MM.1S (cell line): Measurements from ENCODE around the gene ADAM19.

Experiments
- DNase-seq: peaks from one replicate; pipeline ENCODE4 v3.0.0-alpha.2; 2015
- H2AFZ ChIP-seq: fragments of 300-600 bp; sonication (generic); 2 replicates; pipeline ENCODE4 v1.6.0; 2016; ENCODE audit warnings: antibody characterized with exemption, low read length
- H3F3A ChIP-seq: fragments of 300-600 bp; sonication (generic); 2 replicates; pipeline ENCODE4 v1.6.1; 2016; ENCODE audit warnings: mild to moderate bottlenecking, antibody characterized with exemption, low read length, moderate library complexity, mixed read lengths; ENCODE audit not compliant: insufficient read depth
- H3K27ac ChIP-seq: fragments of 300-600 bp; sonication (generic); 2 replicates; pipeline ENCODE4 v1.5.1; 2016; ENCODE audit warnings: mild to moderate bottlenecking, low read length
- H3K27me3 ChIP-seq: fragments of 300-600 bp; sonication (generic); replicated peaks from 2 replicates; pipeline ENCODE4 v1.6.0; 2016; ENCODE audit warnings: low read length; ENCODE audit not compliant: insufficient read depth
- H3K36me3 ChIP-seq: fragments of 300-600 bp; sonication (generic); replicated peaks from 2 replicates; pipeline ENCODE4 v1.6.1; 2016; ENCODE audit warnings: mild to moderate bottlenecking, low read length, mixed read lengths; ENCODE audit not compliant: insufficient read depth
- H3K4me1 ChIP-seq: fragments of 300-600 bp; sonication (generic); 2 replicates; pipeline ENCODE4 v1.6.1; 2016; ENCODE audit warnings: low read length, mixed read lengths
- H3K4me2 ChIP-seq: fragments of 300-600 bp; sonication (generic); 2 replicates; pipeline ENCODE4 v1.6.0; 2016; ENCODE audit warnings: low read depth, low read length
- H3K4me3 ChIP-seq: fragments of 300-600 bp; sonication (generic); 2 replicates; pipeline ENCODE4 v1.5.1; 2016; ENCODE audit warnings: low read length, mixed read lengths
- H3K79me2 ChIP-seq: fragments of 300-600 bp; sonication (generic); 2 replicates; pipeline ENCODE4 v1.6.1; 2016; ENCODE audit warnings: mixed run types, low read length, mixed read lengths
- H3K9ac ChIP-seq: fragments of 300-600 bp; sonication (generic); 2 replicates; pipeline ENCODE4 v1.6.1; 2016; ENCODE audit warnings: low read length, mixed read lengths
- H3K9me2 ChIP-seq: fragments of 300-600 bp; sonication (generic); replicated peaks from 2 replicates; pipeline ENCODE4 v1.6.1; 2016; ENCODE audit warnings: mild to moderate bottlenecking, low read length, mixed read lengths; ENCODE audit not compliant: insufficient read depth
- H3K9me3 ChIP-seq: fragments of 300-600 bp; sonication (generic); replicated peaks from 2 replicates; pipeline ENCODE4 v1.6.1; 2016; ENCODE audit warnings: mild to moderate bottlenecking, low read length, mixed read lengths; ENCODE audit not compliant: insufficient read depth
- H4K20me1 ChIP-seq: fragments of 300-600 bp; sonication (generic); 2 replicates; pipeline ENCODE4 v1.6.1; 2016; ENCODE audit warnings: mild to moderate bottlenecking, low read length, moderate library complexity, mixed read lengths; ENCODE audit not compliant: insufficient read depth
- CTCF ChIP-seq: fragments of 300-600 bp; sonication (generic); IDR thresholded peaks from 2 replicates; pipeline ENCODE4 v1.5.1; 2016; ENCODE audit warnings: antibody characterized with exemption, low read length, mixed read lengths
- EZH2 ChIP-seq: fragments of 300-600 bp; sonication (generic); optimal IDR thresholded peaks from 2 replicates; pipeline ENCODE3; 2017; ENCODE audit warnings: low read depth, mild to moderate bottlenecking, antibody characterized with exemption, low read length, mixed read lengths
- EZH2phosphoT487 ChIP-seq: fragments of 300-600 bp; sonication (generic); IDR thresholded peaks from 2 replicates; pipeline ENCODE4 v1.6.1; 2018; ENCODE audit warnings: antibody characterized with exemption, low read length

Gene ADAM19

GRCh38 chr5:157562111-157562581 is 13.4 kb downstream of the ADAM19 start:
- Histone ChIP-seq H3K27me3 (no peaks in the 10 kb centered on the region), H3K79me2 (no peaks in the 10 kb centered on the region), H3K4me3 (no peak overlapping the region), H3K36me3 (no peaks in the 10 kb centered on the region), H3K9me2 (no peaks in the 10 kb centered on the region), H2AFZ (no peak overlapping the region), H3K9me3 (no peaks in the 10 kb centered on the region), H4K20me1 (no peaks in the 10 kb centered on the region), H3K9ac (no peak overlapping the region), H3K4me2 (no peak overlapping the region), H3K4me1 (no peaks in the 10 kb centered on the region), H3K27ac (no peak overlapping the region), H3F3A (no peaks in the 10 kb centered on the region)
- DNase-seq, result no peak
- no peak for TF ChIP-seq EZH2
- no peak for TF ChIP-seq EZH2phosphoT487
- no peak for TF ChIP-seq CTCF

GRCh38 chr5:157561110-157561509 is 14.5 kb downstream of the ADAM19 start:
- no peak overlapping the region for H2AFZ ChIP-seq
- no peaks in the 10 kb centered on the region for H3F3A ChIP-seq
- H4K20me1 ChIP-seq, result no peaks in the 10 kb centered on the region
- DNase-seq, result no peak
- no peaks in the 10 kb centered on the region for H3K9me2 ChIP-seq
- no peak overlapping the region for H3K27ac ChIP-seq
- no peaks in the 10 kb centered on the region for H3K27me3 ChIP-seq
- no peak overlapping the region for H3K4me2 ChIP-seq
- H3K4me3 ChIP-seq, result no peak overlapping the region
- no peaks in the 10 kb centered on the region for H3K4me1 ChIP-seq
- TF ChIP-seq EZH2phosphoT487 (no peak), EZH2 (no peak), CTCF (no peak)
- H3K9me3 ChIP-seq, result no peaks in the 10 kb centered on the region
- no peaks in the 10 kb centered on the region for H3K36me3 ChIP-seq
- no peak overlapping the region for H3K9ac ChIP-seq
- H3K79me2 ChIP-seq, result no peaks in the 10 kb centered on the region

GRCh38 chr5:157559301-157559700 is 16.3 kb downstream of the ADAM19 start:
- H3K4me2 ChIP-seq, result no peak overlapping the region
- H3F3A ChIP-seq, result no peaks in the 10 kb centered on the region
- H3K27ac ChIP-seq, result no peak overlapping the region
- no peak overlapping the region for H3K9ac ChIP-seq
- no peaks in the 10 kb centered on the region for H3K27me3 ChIP-seq
- DNase-seq, result no peak
- no peaks in the 10 kb centered on the region for H3K79me2 ChIP-seq
- H3K4me1 ChIP-seq, result no peaks in the 10 kb centered on the region
- no peaks in the 10 kb centered on the region for H3K36me3 ChIP-seq
- no peaks in the 10 kb centered on the region for H3K9me2 ChIP-seq
- TF ChIP-seq EZH2 (no peak), EZH2phosphoT487 (no peak), CTCF (no peak)
- no peaks in the 10 kb centered on the region for H4K20me1 ChIP-seq
- no peaks in the 10 kb centered on the region for H3K9me3 ChIP-seq
- no peak overlapping the region for H2AFZ ChIP-seq
- no peak overlapping the region for H3K4me3 ChIP-seq
